ENCODE data around the gene ETV1. TPM values are rescaled to one million over a fixed set of nuclear protein-coding genes. Genes with fewer than 3 reads are reported as not detected.

ETV1 gene
- total and polyA plus RNA-seq, 2 experiments from 2014 or later: 5.9 to 8.4 TPM

- no peak overlapping the region for H3K27ac ChIP-seq
- H3K4me3 ChIP-seq: no peak overlapping the region
- H3K36me3 ChIP-seq (replicated peaks; ENCODE audit: insufficient read depth, low read depth): no peaks in the 10 kb centered on the region
- WGBS (ENCODE audit: low lambda C conversion rate, missing lambda C conversion rate): 79% methylated on average over 2 of the region's 2 CpGs
- H3K9me2 ChIP-seq (replicated peaks; ENCODE audit: insufficient read depth): no peaks in the 10 kb centered on the region
- H3K27me3 ChIP-seq: no peaks in the 10 kb centered on the region
- H2AFZ ChIP-seq: no peak overlapping the region
- DNase-seq (ENCODE audit: low spot score): peak; percentile 23
- H3K79me2 ChIP-seq: no peaks in the 10 kb centered on the region
- H4K20me1 ChIP-seq (ENCODE audit: insufficient read depth, poor library complexity, severe bottlenecking): no peaks in the 10 kb centered on the region
- TF ChIP-seq EZH2phosphoT487 (IDR thresholded peaks at IDR 0.05; ENCODE audit: low read depth, severe bottlenecking, unreplicated experiment) (no peak), EZH2 (IDR thresholded peaks at IDR 0.05; ENCODE audit: borderline replicate concordance) (no peak), CTCF (IDR thresholded peaks at IDR 0.05; ENCODE audit: poor library complexity) (no peak)
- no peaks in the 10 kb centered on the region for H3K9me3 ChIP-seq (ENCODE audit: low read depth)
- H3K4me2 ChIP-seq: no peak overlapping the region
- peaks cover 9% of the 10 kb centered on the region for H3K4me1 ChIP-seq (ENCODE audit: insufficient read depth)
Observed at GRCh38 chr7:13841284-13841683, 148.2 kb downstream of the ETV1 start.

Small RNA genes within 50 kb of the gene (small RNA-seq; reads per million reads assigned to genes)
- gene RF00019: not detected

Data from hepatocyte (in vitro differentiated cells).